ENCODE data around the gene OR5AP2. TPM values are rescaled to one million over a fixed set of nuclear protein-coding genes. Genes with fewer than 3 reads are reported as not detected.

Gene OR5AP2
- not detected in 2 replicates for total RNA-seq

DNA sequence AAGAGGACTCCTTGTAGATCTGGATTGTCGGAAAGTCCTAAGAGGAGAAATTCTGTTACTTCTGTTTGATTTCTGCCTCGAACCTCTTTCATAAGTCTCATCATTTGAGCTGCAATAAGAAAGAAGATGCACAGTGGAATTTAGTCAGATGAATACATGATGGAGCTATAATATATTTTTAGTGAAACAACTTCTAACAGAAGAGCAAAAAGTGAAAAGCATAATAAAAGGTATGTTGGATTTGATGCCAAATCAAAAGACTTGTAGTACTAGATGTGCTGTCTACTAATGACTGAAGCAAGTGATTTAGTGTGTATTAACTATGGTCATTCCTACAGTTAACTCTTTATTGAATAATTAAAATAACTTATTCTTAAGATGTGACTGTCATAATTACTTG is at the start of gene OR5AP2:
OR5AP2 (minus strand) TSS at position 101 of the 400 bp plus-strand sequence; CDS start at position 101, 0 bp downstream.

DNA sequence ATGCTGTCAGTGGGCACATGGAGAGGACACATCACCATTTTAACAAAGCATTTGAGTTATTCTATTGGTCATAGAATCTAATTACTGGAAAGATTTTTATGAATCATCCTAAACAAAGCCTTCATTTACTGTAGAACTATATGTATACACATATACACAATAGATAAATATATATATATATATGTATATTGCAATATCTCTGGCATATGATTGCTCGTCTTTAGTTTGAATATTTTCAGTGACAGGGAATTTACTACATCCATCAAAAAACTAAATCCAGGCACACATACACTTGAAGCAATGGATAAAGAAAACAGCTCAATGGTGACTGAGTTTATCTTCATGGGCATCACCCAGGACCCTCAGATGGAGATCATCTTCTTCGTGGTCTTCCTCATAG is 21.1 kb upstream of the OR5AP2 start, which contains the start of gene OR5AR1:
OR5AR1 (plus strand) TSS at position 301 of the 400 bp plus-strand sequence; CDS start at position 301, 0 bp downstream.

Other genes starting within 250 kb of the OR5AP2 start
- not detected in 2 replicates for gene OR5AL1, start 229.7 kb downstream of the OR5AP2 start, total RNA-seq
- not detected in 2 replicates for gene OR5M3, start 169.1 kb downstream of the OR5AP2 start, total RNA-seq
- gene OR5M8, start 151.1 kb downstream of the OR5AP2 start, total RNA-seq = not detected in 2 replicates
- not detected in 2 replicates for gene OR5M11, start 99.2 kb downstream of the OR5AP2 start, total RNA-seq
- not detected in 2 replicates for gene OR5M10, start 64.7 kb downstream of the OR5AP2 start, total RNA-seq
- not detected in 2 replicates for gene OR5M1, start 27.6 kb downstream of the OR5AP2 start, total RNA-seq
- not detected in 2 replicates for gene OR5AR1, start 21.2 kb upstream of the OR5AP2 start, total RNA-seq
- gene OR9G1, start 56.7 kb upstream of the OR5AP2 start, total RNA-seq = not detected in 2 replicates
- not detected in 2 replicates for gene OR9G4, start 106.3 kb upstream of the OR5AP2 start, total RNA-seq

Measured in bronchial smooth muscle cell (primary cell).